ENCODE data around the gene ZNF70. TPM values are rescaled to one million over a fixed set of nuclear protein-coding genes. Genes with fewer than 3 reads are reported as not detected.

Gene ZNF70
- total and polyA plus RNA-seq, 2 of the 4 experiments (the other 2 are of a cell fraction), result 2.3 to 4.3 TPM

DNA sequence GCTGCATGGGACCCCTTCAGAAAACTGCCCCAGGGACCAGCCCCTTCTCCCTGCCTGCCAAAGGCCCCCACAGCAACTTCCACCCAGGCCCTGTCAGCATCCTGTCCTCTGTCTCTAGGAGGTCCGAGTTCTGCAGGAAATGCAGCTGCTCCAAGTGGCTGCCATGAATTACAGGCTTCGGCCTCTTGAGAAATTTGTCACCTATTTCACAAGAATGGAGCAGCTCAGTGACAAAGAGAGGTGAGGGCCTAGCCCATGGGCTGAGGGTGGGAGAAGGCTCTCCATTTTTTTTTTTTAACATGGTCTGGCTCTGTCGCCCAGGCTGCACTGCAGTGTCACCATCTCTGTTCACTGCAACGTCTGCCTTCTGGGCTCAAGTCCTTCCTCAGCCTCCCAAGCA lies 52.8 kb downstream of the ZNF70 start:
- Histone ChIP-seq H3K9me3 (ENCODE audit: control insufficient read depth, insufficient read depth, low read length) (no peaks in the 10 kb centered on the region), H3K27me3 (ENCODE audit: control insufficient read depth, insufficient read depth, low read length) (no peaks in the 10 kb centered on the region), H3K23ac (ENCODE audit: low read depth, low read length) (no peak overlapping the region), H2BK120ac (ENCODE audit: low read depth, low read length) (no peak overlapping the region), H4K5ac (ENCODE audit: low read depth, low read length) (no peak overlapping the region), H2AK5ac (ENCODE audit: low read depth, low read length) (no peak overlapping the region), H3K79me1 (ENCODE audit: low read depth in 1 of 2, low read length in 2 of 2) (peaks cover 24 to 38% of the 10 kb centered on the region in 2 experiments), H2BK5ac (ENCODE audit: low read depth, low read length, poor library complexity, severe bottlenecking) (no peak overlapping the region), H3K56ac (ENCODE audit: extremely low read depth, insufficient read depth, low read length) (no peak overlapping the region), H3K27ac (ENCODE audit: insufficient read depth, low read length) (no peak overlapping the region), H2AFZ (replicated peaks; ENCODE audit: low read length, poor library complexity) (no peak overlapping the region), H3K4me1 (ENCODE audit: control insufficient read depth, insufficient read depth, low read length) (peaks cover 15% of the 10 kb centered on the region), H2BK20ac (ENCODE audit: low read depth, low read length) (no peak overlapping the region), H3K4ac (ENCODE audit: low read depth, low read length) (no peak overlapping the region), H2AK9ac (replicated peaks; ENCODE audit: low read depth, low read length, poor library complexity) (no peak overlapping the region), H3K18ac (ENCODE audit: low read depth, low read length) (no peak overlapping the region), H3K9ac (ENCODE audit: low read depth, low read length) (no peak overlapping the region), H3K14ac (replicated peaks; ENCODE audit: low read depth, low read length) (no peak overlapping the region), H3K4me3 (ENCODE audit: insufficient read depth, low read depth, low read length) (no peak overlapping the region), H3K9me1 (ENCODE audit: insufficient read depth, low read length) (peaks cover 22% of the 10 kb centered on the region), H4K20me1 (ENCODE audit: insufficient read depth, low read length) (peaks cover 13% of the 10 kb centered on the region; the same call in 1 of the 2 replicates), H4K91ac (ENCODE audit: insufficient read depth, low read depth, low read length) (no peak overlapping the region), H3K36me3 (ENCODE audit: control insufficient read depth, insufficient read depth, low read length) (peaks cover 21% of the 10 kb centered on the region), H3K4me2 (ENCODE audit: low read depth, low read length) (no peak overlapping the region), H2BK15ac (ENCODE audit: low read depth, low read length) (no peak overlapping the region), H4K8ac (ENCODE audit: low read depth in 2 of 2, low read length in 2 of 2) (no peak overlapping the region)
- in situ Hi-C loops (cut with MboI; ENCODE audit: low sequenced_read_pairs) (no loop called here), dilution Hi-C loops (cut with HindIII; ENCODE audit: low sequenced_read_pairs, unreplicated experiment) (no loop called here), intact Hi-C loops (cut with micrococcal nuclease) (no loop called here)
- ChIA-PET POLR2A (ENCODE audit: unreplicated experiment) (no interaction called here), CTCF (no interaction called here)
- TF ChIP-seq NFE2L2 (IDR thresholded peaks at IDR 0.05; ENCODE audit: low read depth, low read length), result no peak
- TF ChIP-seq, protein P1, sequence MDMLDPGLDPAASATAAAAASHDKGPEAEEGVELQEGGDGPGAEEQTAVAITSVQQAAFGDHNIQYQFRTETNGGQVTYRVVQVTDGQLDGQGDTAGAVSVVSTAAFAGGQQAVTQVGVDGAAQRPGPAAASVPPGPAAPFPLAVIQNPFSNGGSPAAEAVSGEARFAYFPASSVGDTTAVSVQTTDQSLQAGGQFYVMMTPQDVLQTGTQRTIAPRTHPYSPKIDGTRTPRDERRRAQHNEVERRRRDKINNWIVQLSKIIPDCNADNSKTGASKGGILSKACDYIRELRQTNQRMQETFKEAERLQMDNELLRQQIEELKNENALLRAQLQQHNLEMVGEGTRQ (IDR thresholded peaks at IDR 0.05; ENCODE audit: low read depth, low read length), result no peak
- no peak for TF ChIP-seq BHLHE40 (IDR thresholded peaks at IDR 0.05; ENCODE audit: low read depth, low read length)
- TF ChIP-seq CEBPB (IDR thresholded peaks at IDR 0.05; ENCODE audit: low read depth, low read length), result no peak
- no peak for TF ChIP-seq RCOR1 (IDR thresholded peaks at IDR 0.05; ENCODE audit: insufficient replicate concordance, low read length)
- no peak for TF ChIP-seq MAFK (IDR thresholded peaks at IDR 0.05; ENCODE audit: low read depth, low read length)
- no peak for TF ChIP-seq RFX5 (IDR thresholded peaks at IDR 0.05; ENCODE audit: low read depth, low read length)
- no peak for TF ChIP-seq RAD21 (IDR thresholded peaks at IDR 0.05; ENCODE audit: low read length)
- no peak for TF ChIP-seq POLR2A (IDR thresholded peaks at IDR 0.05; ENCODE audit: low read depth, low read length)
- TF ChIP-seq CHD1 (IDR thresholded peaks at IDR 0.05; ENCODE audit: low read depth, low read length), result no peak
- TF ChIP-seq MAZ (IDR thresholded peaks at IDR 0.05; ENCODE audit: borderline replicate concordance, low read depth, low read length), result no peak
- no peak for TF ChIP-seq SMC3 (IDR thresholded peaks at IDR 0.05; ENCODE audit: low read depth, low read length)
- TF ChIP-seq MXI1 (IDR thresholded peaks at IDR 0.05; ENCODE audit: borderline replicate concordance, low read depth, low read length), result no peak
- TF ChIP-seq, protein P2, sequence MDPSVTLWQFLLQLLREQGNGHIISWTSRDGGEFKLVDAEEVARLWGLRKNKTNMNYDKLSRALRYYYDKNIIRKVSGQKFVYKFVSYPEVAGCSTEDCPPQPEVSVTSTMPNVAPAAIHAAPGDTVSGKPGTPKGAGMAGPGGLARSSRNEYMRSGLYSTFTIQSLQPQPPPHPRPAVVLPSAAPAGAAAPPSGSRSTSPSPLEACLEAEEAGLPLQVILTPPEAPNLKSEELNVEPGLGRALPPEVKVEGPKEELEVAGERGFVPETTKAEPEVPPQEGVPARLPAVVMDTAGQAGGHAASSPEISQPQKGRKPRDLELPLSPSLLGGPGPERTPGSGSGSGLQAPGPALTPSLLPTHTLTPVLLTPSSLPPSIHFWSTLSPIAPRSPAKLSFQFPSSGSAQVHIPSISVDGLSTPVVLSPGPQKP (IDR thresholded peaks at IDR 0.05; ENCODE audit: borderline replicate concordance, low read depth, low read length), result no peak
- TF ChIP-seq, protein P3, sequence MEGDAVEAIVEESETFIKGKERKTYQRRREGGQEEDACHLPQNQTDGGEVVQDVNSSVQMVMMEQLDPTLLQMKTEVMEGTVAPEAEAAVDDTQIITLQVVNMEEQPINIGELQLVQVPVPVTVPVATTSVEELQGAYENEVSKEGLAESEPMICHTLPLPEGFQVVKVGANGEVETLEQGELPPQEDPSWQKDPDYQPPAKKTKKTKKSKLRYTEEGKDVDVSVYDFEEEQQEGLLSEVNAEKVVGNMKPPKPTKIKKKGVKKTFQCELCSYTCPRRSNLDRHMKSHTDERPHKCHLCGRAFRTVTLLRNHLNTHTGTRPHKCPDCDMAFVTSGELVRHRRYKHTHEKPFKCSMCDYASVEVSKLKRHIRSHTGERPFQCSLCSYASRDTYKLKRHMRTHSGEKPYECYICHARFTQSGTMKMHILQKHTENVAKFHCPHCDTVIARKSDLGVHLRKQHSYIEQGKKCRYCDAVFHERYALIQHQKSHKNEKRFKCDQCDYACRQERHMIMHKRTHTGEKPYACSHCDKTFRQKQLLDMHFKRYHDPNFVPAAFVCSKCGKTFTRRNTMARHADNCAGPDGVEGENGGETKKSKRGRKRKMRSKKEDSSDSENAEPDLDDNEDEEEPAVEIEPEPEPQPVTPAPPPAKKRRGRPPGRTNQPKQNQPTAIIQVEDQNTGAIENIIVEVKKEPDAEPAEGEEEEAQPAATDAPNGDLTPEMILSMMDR (conservative IDR thresholded peaks at IDR 0.05; ENCODE audit: low read depth, low read length), result no peak
- TF ChIP-seq FOS (IDR thresholded peaks at IDR 0.05; ENCODE audit: low read depth, low read length), result no peak
- DNase-seq (no peak), ATAC-seq (ENCODE audit: low read depth) (no peak)
- WGBS, 2 experiments (ENCODE audit: extremely low coverage in 2 of 2, insufficient read length in 1 of 2), result 100% methylated on average over 1 of the region's 4 CpGs; no CpG with 5 or more reads in 1 of the 2 experiments
- no TSS peak for BruUV-seq (replicated peaks)

Data from IMR-90 (cell line).